IMR-90 (cell line): ENCODE measurements around the gene CEBPE. TPM values are rescaled to one million over a fixed set of nuclear protein-coding genes. Genes with fewer than 3 reads are reported as not detected.

ENCODE experiments used
- ATAC-seq: fragments of 200-7000 bp; cut with Tn5 transposase; 2 replicates; pipeline ENCODE4 v1.9.1; 2020; ENCODE audit warnings: low read depth, mild to moderate bottlenecking, moderate library complexity
- BruUV-seq: library from RNA; stranded (reverse); fragments of 400-500 nt; replicated peaks from 2 replicates; lab custom pipeline; 2021; lab: Mats Ljungman, UMichigan
- CTCF ChIA-PET: fragments of 300-600 bp; formaldehyde crosslinking; extraction: SDS; loops from one replicate; lab custom pipeline; 2021; ENCODE audit warnings: antibody characterized with exemption; lab: Yijun Ruan, JAX
- POLR2A ChIA-PET: fragments of 300-600 bp; sonication (Branson Sonifier 250); formaldehyde crosslinking; loops from one replicate; lab custom pipeline; 2022; ENCODE audit warnings: antibody characterized with exemption; ENCODE audit not compliant: unreplicated experiment; lab: Charles Lee
- DNase-seq: peaks from one replicate; pipeline ENCODE4 v3.0.0; 2013
- H2AFZ ChIP-seq: replicated peaks from 2 replicates; pipeline ENCODE3; 2013; ENCODE audit warnings: low read length, mild to moderate bottlenecking; ENCODE audit not compliant: poor library complexity
- H2AK5ac ChIP-seq: 2 replicates; pipeline ENCODE4 v1.6.1; 2013; ENCODE audit warnings: low read depth, low read length, inconsistent platforms
- H2AK9ac ChIP-seq: replicated peaks from 2 replicates; pipeline ENCODE3; 2013; ENCODE audit warnings: mild to moderate bottlenecking, low read depth, low read length, moderate library complexity; ENCODE audit not compliant: poor library complexity
- H2BK120ac ChIP-seq: 2 replicates; pipeline ENCODE4 v1.6.1; 2013; ENCODE audit warnings: low read depth, low read length, inconsistent platforms
- H2BK15ac ChIP-seq: 3 replicates; pipeline ENCODE4 v1.6.1; 2013; ENCODE audit warnings: low read depth, low read length, inconsistent platforms
- H2BK20ac ChIP-seq: 2 replicates; pipeline ENCODE4 v1.6.1; 2013; ENCODE audit warnings: low read depth, mild to moderate bottlenecking, inconsistent platforms, low read length, moderate library complexity
- H2BK5ac ChIP-seq: 2 replicates; pipeline ENCODE4 v1.6.1; 2013; ENCODE audit warnings: mild to moderate bottlenecking, low read depth, low read length, inconsistent platforms; ENCODE audit not compliant: poor library complexity, severe bottlenecking
- H3K14ac ChIP-seq: replicated peaks from 2 replicates; pipeline ENCODE4 v1.6.1; 2013; ENCODE audit warnings: low read depth, low read length, inconsistent platforms
- H3K18ac ChIP-seq: 2 replicates; pipeline ENCODE4 v1.6.1; 2013; ENCODE audit warnings: low read depth, low read length, control low read depth
- H3K23ac ChIP-seq: 2 replicates; pipeline ENCODE4 v1.6.1; 2013; ENCODE audit warnings: low read depth, low read length, inconsistent platforms
- H3K27ac ChIP-seq: 2 replicates; pipeline ENCODE4 v1.5.1; 2013; ENCODE audit warnings: mild to moderate bottlenecking, control low read depth, low read length; ENCODE audit not compliant: insufficient read depth
- H3K27me3 ChIP-seq: 2 replicates; pipeline ENCODE4 v1.6.1; 2013; ENCODE audit warnings: low read length; ENCODE audit not compliant: control insufficient read depth, insufficient read depth
- H3K36me3 ChIP-seq: 2 replicates; pipeline ENCODE4 v1.6.1; 2013; ENCODE audit warnings: low read length, mixed read lengths; ENCODE audit not compliant: control insufficient read depth, insufficient read depth
- H3K4ac ChIP-seq: 2 replicates; pipeline ENCODE4 v1.6.1; 2013; ENCODE audit warnings: low read depth, low read length, inconsistent platforms
- H3K4me1 ChIP-seq: 2 replicates; pipeline ENCODE4 v1.6.1; 2013; ENCODE audit warnings: low read length, mixed read lengths; ENCODE audit not compliant: control insufficient read depth, insufficient read depth
- H3K4me2 ChIP-seq: 2 replicates; pipeline ENCODE4 v1.6.1; 2013; ENCODE audit warnings: low read depth, mild to moderate bottlenecking, control low read depth, low read length, moderate library complexity
- H3K4me3 ChIP-seq: 2 replicates; pipeline ENCODE4 v1.5.1; 2013; ENCODE audit warnings: low read depth, mild to moderate bottlenecking, control low read depth, low read length, moderate library complexity; ENCODE audit not compliant: insufficient read depth
- H3K56ac ChIP-seq: 2 replicates; pipeline ENCODE4 v1.6.1; 2013; ENCODE audit warnings: low read length, inconsistent platforms; ENCODE audit not compliant: insufficient read depth; ENCODE audit errors: extremely low read depth
- H3K79me1 ChIP-seq, 2 experiments: 2 replicates each; pipeline ENCODE4 v1.6.1; 2013; ENCODE audit warnings: low read length in 2 of 2, inconsistent platforms in 1 of 2, low read depth in 1 of 2
- H3K9ac ChIP-seq: 2 replicates; pipeline ENCODE4 v1.6.1; 2013; ENCODE audit warnings: low read depth, low read length, control low read depth
- H3K9me1 ChIP-seq: 2 replicates; pipeline ENCODE4 v1.6.1; 2013; ENCODE audit warnings: low read length, inconsistent platforms; ENCODE audit not compliant: insufficient read depth
- H3K9me3 ChIP-seq: 2 replicates; pipeline ENCODE4 v1.6.1; 2013; ENCODE audit warnings: low read length; ENCODE audit not compliant: control insufficient read depth, insufficient read depth
- H4K20me1 ChIP-seq: 2 replicates; pipeline ENCODE4 v1.6.1; 2013; ENCODE audit warnings: low read length, inconsistent platforms; ENCODE audit not compliant: insufficient read depth
- H4K5ac ChIP-seq: 2 replicates; pipeline ENCODE4 v1.6.1; 2013; ENCODE audit warnings: mild to moderate bottlenecking, low read depth, low read length, control low read depth
- H4K8ac ChIP-seq, 2 experiments: 2 replicates each; pipeline ENCODE4 v1.6.1; 2013; ENCODE audit warnings: low read depth in 2 of 2, low read length in 2 of 2, control low read depth in 1 of 2, inconsistent platforms in 1 of 2
- H4K91ac ChIP-seq: 2 replicates; pipeline ENCODE4 v1.6.1; 2013; ENCODE audit warnings: low read depth, low read length, inconsistent platforms; ENCODE audit not compliant: insufficient read depth
- BHLHE40 ChIP-seq: fragments of 150-350 bp; IDR thresholded peaks from 2 replicates; pipeline ENCODE4 v1.6.1; 2016; ENCODE audit warnings: mild to moderate bottlenecking, low read depth, low read length
- CEBPB ChIP-seq: IDR thresholded peaks from 2 replicates; pipeline ENCODE4 v1.6.1; 2012; ENCODE audit warnings: low read depth, low read length, improper control_type of control experiment
- CHD1 ChIP-seq: IDR thresholded peaks from 2 replicates; pipeline ENCODE4 v1.6.1; 2012; ENCODE audit warnings: low read depth, low read length, improper control_type of control experiment
- RAD21 ChIP-seq: IDR thresholded peaks from 2 replicates; pipeline ENCODE4 v1.6.1; 2012; ENCODE audit warnings: low read length, improper control_type of control experiment
- RFX5 ChIP-seq: IDR thresholded peaks from 2 replicates; pipeline ENCODE4 v1.8.0; 2012; ENCODE audit warnings: low read depth, mild to moderate bottlenecking, low read length, moderate library complexity
- WGBS, 2 experiments: methylation state at CpG; one replicate each; pipeline versions ENCODE4 v1.1.5 to v1.1.7; 2013; ENCODE audit warnings: missing lambda C conversion rate in 2 of 2; ENCODE audit not compliant: insufficient read length in 1 of 2; ENCODE audit errors: extremely low coverage in 2 of 2; 5-methylcytosine and 5-hydroxymethylcytosine counted together
- dilution Hi-C: fragments of 300-500 bp; cut with HindIII; formaldehyde crosslinking; loops from one replicate; pipeline ENCODE4 v1.14.3; 2018; ENCODE audit warnings: low sequenced_read_pairs; ENCODE audit not compliant: unreplicated experiment
- in situ Hi-C: fragments of 300-500 bp; cut with MboI; formaldehyde crosslinking; loops from 3 replicates; pipeline ENCODE4 v1.14.3; 2019; ENCODE audit warnings: low sequenced_read_pairs, inconsistent platforms, mixed read lengths
- intact Hi-C: fragments of 100-400 bp; cut with micrococcal nuclease; formaldehyde crosslinking; loops from 2 replicates; pipeline ENCODE4 v1.10.0; 2022
- polyA plus RNA-seq, 3 experiments: library from polyadenylated mRNA; depleted of rRNA; stranded (reverse); fragments of >200 nt; gene quantifications; 2 replicates each; pipeline ENCODE4 v1.2.3, GENCODE V29; 2012; ENCODE audit warnings: low replicate concordance in 1 of 3
- total RNA-seq: library from RNA; depleted of rRNA; stranded (reverse); fragments of >200 nt; gene quantifications from 2 replicates; pipeline ENCODE4 v1.2.3, GENCODE V29; 2012
- TF ChIP-seq, protein P1 (sequence below): fragments of 150-350 bp; IDR thresholded peaks from 2 replicates; pipeline ENCODE4 v1.6.1; 2016; ENCODE audit warnings: low read depth, mild to moderate bottlenecking, low read length, moderate library complexity, borderline replicate concordance
- TF ChIP-seq, protein P2 (sequence below): fragments of 150-350 bp; IDR thresholded peaks from 2 replicates; pipeline ENCODE4 v1.6.1; 2017; ENCODE audit warnings: mild to moderate bottlenecking, antibody characterized with exemption, low read length, low read depth

Gene CEBPE
- total and polyA plus RNA-seq, 2 of the 4 experiments (the other 2 are of a cell fraction): 0.05 TPM; not detected in 1

DNA sequence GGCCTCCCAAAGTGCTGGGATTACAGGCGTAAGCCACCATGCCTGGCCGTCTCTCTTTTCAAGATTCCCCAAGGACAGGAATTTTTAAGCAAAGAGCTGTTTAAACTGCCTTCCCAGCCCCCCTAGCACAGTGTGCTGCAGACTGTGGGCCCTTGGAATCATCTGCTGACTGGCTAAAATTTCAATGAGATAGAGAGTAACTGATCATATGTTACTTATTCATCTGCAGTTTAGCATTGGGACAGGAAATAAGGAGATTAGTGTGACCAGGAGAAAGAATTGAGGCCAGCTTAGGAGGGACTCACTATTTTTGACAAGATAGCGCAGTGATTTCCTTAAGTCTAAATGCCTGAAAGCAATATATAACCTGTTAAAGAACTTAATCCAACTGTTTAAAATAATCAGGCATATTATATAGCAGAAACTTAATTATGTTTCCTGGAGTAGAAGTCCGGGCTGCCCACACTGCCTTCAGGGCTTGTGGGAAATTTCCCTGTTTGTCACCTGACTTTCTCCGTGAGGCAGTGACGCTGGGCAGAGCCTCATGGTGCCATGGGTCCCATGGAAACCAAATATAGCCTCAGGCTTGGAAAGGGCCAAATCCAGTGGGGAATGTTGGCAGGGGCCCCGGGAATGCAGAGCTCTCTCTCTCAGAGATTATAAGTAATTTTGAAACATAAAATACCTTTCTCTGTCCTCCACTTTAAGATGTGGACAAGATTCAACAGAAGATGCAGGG lies 22.8 kb upstream of the CEBPE start:
- no peaks in the 10 kb centered on the region for H3K9me3 ChIP-seq
- no peak overlapping the region for H2BK15ac ChIP-seq
- H3K18ac ChIP-seq: no peak overlapping the region
- no peaks in the 10 kb centered on the region for H3K36me3 ChIP-seq
- dilution Hi-C loops: no loop called here
- no peak overlapping the region for H3K4ac ChIP-seq
- no peak overlapping the region for H2AFZ ChIP-seq
- no peaks in the 10 kb centered on the region for H3K9me1 ChIP-seq
- DNase-seq (peak; percentile 24), ATAC-seq (no peak)
- in situ Hi-C loops: no loop called here
- ChIA-PET POLR2A (no interaction called here), CTCF (interaction anchor here (0.9 to 1.0 kb wide), 2 partner anchors 21 to 63 kb away, joined by 3 to 4 read pairs; no protein-coding TSS in a partner anchor)
- no peak overlapping the region for H2BK20ac ChIP-seq
- no peak overlapping the region for H4K5ac ChIP-seq
- no peak overlapping the region for H2BK120ac ChIP-seq
- H3K27me3 ChIP-seq: peaks cover 36% of the 10 kb centered on the region
- no peak overlapping the region for H2BK5ac ChIP-seq
- no peak overlapping the region for H3K4me2 ChIP-seq
- H2AK5ac ChIP-seq: no peak overlapping the region
- H3K4me1 ChIP-seq: no peaks in the 10 kb centered on the region
- H3K27ac ChIP-seq: no peak overlapping the region
- no TSS peak for BruUV-seq
- no peak overlapping the region for H4K91ac ChIP-seq
- H3K9ac ChIP-seq: no peak overlapping the region
- no peaks in the 10 kb centered on the region for H3K79me1 ChIP-seq
- H3K14ac ChIP-seq: no peak overlapping the region
- no peak overlapping the region for H3K56ac ChIP-seq
- TF ChIP-seq RAD21: no peak
- TF ChIP-seq, protein P1, sequence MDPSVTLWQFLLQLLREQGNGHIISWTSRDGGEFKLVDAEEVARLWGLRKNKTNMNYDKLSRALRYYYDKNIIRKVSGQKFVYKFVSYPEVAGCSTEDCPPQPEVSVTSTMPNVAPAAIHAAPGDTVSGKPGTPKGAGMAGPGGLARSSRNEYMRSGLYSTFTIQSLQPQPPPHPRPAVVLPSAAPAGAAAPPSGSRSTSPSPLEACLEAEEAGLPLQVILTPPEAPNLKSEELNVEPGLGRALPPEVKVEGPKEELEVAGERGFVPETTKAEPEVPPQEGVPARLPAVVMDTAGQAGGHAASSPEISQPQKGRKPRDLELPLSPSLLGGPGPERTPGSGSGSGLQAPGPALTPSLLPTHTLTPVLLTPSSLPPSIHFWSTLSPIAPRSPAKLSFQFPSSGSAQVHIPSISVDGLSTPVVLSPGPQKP: no peak
- no peak for TF ChIP-seq BHLHE40
- TF ChIP-seq CEBPB: no peak
- TF ChIP-seq, protein P2, sequence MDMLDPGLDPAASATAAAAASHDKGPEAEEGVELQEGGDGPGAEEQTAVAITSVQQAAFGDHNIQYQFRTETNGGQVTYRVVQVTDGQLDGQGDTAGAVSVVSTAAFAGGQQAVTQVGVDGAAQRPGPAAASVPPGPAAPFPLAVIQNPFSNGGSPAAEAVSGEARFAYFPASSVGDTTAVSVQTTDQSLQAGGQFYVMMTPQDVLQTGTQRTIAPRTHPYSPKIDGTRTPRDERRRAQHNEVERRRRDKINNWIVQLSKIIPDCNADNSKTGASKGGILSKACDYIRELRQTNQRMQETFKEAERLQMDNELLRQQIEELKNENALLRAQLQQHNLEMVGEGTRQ: no peak
- no peak for TF ChIP-seq CHD1
- no peak for TF ChIP-seq RFX5
- 67% methylated on average over 2 of the region's 7 CpGs; no CpG with 5 or more reads in 1 of the 2 experiments for WGBS, 2 experiments
- H4K20me1 ChIP-seq: no peaks in the 10 kb centered on the region
- no peak overlapping the region for H4K8ac ChIP-seq
- H3K23ac ChIP-seq: no peak overlapping the region
- H2AK9ac ChIP-seq: no peak overlapping the region
- H3K4me3 ChIP-seq: no peak overlapping the region
- intact Hi-C loops: no loop called here
